Inferior parietal cortex (tissue), 1 donor: ENCODE results near the gene CLIP3.
A peak's percentile ranks its signal among the peaks of the same experiment; 100 is the strongest.
"Not testable (repeated sequence)": the region's sequence is repeated elsewhere in the genome, so short reads cannot be mapped to it uniquely, and the experiment has no call there.

Experiments
- DNase-seq: peaks from one replicate; pipeline ENCODE4 v3.0.0-alpha.2; 2016; ENCODE audit errors: extremely low spot score

The CLIP3 gene, protein sequence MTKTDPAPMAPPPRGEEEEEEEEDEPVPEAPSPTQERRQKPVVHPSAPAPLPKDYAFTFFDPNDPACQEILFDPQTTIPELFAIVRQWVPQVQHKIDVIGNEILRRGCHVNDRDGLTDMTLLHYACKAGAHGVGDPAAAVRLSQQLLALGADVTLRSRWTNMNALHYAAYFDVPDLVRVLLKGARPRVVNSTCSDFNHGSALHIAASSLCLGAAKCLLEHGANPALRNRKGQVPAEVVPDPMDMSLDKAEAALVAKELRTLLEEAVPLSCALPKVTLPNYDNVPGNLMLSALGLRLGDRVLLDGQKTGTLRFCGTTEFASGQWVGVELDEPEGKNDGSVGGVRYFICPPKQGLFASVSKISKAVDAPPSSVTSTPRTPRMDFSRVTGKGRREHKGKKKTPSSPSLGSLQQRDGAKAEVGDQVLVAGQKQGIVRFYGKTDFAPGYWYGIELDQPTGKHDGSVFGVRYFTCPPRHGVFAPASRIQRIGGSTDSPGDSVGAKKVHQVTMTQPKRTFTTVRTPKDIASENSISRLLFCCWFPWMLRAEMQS

DNA sequence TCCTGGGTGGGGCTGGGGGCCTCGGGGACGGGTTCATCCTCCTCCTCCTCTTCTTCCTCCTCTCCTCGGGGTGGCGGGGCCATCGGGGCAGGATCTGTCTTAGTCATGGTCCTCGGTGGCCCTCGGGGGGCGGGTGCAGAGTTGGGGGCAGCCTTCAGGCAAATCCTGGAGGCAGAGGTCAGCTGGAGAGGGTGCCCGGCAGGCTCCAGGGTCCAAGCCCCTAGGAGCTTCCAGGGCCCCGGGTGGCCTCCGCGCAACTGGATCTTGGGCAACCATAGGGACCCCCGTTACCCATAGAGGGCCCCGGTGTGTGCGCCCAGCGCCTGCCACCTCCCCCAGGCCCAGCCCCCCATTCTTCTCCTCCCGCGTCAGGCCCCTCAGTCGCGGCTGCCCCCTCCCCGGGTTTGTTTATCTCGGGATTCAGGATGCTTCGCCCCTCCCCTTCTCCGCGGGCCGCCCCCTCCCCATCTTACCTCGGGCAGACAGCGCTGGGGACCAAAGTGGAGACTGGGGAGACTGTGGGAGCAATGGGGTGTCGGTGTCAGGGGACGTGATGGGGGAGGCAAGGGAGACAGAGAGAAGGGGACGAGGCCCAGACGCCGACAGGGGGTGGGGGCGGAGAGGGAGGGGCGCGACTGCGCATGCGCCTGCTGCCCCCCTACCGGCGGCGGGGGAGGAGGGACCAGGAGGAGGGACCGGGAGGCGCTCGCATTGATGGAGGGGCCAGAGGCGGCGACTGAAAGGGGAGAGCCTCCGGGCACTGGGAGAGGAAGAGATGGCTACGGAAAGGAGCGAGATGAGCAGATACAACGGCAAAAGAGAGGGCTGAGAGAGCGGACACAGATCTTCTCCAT is at the start of gene CLIP3:
Gene CLIP3 (minus strand): TSS at position 623 of the 854 bp plus-strand sequence. CDS start 516 bp downstream, at position 107.
- DNase-seq, result peak; percentile 79

DNA sequence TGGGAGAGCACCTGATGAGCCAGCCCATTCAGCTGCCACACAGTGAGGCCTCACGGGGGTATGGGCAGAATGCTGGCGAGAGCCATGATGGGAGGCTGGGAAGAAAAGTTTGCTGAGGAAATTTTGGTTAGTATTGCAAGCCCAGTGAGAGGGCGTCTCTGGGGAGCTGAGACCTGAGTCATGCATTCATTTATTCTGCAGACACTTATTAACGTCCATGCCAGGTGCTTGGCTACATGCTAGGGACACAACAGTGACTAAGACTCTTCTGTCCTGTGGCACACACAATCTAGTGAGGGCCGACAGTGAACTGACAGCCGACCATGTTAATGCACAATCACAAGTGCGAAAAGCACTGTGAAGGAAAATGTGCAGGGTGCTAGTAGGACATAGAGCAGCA is 49.2 kb upstream of the CLIP3 start:
- DNase-seq, result no peak

DNA sequence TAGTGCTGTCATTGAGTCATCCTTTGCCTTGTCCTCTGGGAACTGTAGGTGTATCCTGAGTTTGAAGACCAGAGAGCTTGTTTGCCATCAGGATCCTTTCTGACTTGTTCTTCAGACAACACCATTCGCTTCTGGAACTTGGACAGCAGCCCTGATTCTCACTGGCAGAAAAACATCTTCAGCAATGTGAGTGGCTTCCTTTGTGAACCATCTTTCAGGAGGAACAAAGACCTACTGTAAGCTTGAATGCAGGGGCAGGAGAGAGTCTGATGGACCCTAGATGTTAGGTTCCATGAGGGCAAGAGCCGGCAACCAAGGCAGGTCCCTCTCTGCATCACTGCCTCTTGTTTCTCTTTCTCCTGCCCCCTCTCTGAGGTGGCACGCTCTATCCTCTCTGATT is 48.7 kb upstream of the CLIP3 start:
- DNase-seq, result peak; percentile 83

DNA sequence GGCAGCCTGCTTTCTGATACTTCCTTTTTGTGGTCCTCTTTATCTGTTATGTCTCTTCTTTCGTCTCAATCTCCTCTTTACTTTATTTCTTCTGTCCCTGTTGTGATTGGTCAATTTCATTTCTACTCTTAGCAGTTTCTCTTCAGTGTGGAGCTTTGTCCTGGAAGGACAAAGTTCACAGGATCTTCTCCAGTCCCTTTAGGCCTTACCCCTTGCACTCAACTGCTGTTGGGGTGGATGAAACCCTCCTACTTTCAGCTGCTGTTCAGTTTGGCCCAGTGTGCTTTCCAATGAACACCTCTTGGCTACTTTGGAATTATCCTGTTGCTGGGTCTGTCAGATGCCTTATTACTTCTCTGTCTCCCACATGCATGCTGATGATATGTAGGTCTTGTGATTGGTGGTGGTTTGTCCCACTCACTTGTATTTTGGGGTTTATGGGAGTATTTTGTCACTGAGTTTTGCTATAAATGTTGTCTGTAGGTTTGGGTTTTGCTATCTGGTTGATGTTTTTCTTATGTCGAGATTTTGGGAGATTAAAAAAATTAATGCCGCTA is 46.8 kb upstream of the CLIP3 start:
- no peak for DNase-seq

DNA sequence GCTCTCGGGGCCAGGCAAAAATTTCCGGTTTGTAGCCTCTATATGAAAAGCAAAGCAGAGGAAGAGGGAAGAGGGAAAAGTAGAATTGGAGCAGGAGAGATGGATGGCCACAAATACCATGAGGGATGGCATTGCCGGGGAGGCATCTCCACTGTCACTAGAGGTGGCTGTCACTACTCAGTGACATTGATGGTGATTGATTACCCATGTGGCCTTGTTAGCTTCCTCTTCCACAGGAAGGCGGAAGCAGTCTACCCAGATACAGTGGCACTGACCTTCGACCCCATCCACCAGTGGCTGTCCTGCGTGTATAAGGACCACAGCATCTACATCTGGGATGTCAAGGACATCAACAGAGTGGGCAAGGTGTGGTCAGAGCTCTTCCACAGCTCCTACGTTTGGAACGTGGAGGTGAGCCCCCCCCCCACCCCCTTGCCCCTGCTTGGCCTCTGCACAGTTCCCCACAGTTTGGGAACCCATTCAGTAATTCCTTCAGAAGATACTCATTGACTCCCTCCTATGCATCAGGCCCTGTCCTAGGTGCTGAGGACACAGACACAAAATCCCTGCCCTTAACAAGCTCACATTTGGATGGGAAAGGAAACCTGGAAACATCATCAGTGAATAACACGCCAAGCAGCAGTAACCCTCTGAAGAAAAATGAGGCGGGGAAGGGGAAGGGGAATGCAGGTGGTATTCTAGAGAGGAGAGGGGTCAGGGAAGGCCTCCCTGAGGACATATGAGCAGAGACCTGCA is 40.6 kb upstream of the CLIP3 start:
- no peak for DNase-seq

DNA sequence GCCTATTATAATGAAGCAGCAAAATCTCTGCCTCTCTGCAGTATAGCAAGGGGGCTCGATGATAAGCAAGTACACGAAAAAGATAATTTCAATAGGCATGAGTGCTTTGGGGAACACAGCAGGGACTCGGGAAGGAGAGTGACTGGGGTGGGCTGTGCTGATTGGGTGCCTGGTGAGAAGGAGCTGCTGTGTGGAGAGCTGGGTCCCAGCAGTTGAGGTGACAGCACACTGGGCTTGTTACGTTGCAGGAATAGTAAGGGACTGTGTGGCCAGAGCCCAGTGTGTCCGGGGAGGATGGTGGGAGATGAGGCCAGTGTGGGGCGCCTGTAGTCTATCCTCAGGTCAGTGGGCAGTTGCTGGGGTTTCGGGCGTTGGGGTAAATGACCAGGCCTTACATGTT is 39.4 kb upstream of the CLIP3 start:
- no peak for DNase-seq

DNA sequence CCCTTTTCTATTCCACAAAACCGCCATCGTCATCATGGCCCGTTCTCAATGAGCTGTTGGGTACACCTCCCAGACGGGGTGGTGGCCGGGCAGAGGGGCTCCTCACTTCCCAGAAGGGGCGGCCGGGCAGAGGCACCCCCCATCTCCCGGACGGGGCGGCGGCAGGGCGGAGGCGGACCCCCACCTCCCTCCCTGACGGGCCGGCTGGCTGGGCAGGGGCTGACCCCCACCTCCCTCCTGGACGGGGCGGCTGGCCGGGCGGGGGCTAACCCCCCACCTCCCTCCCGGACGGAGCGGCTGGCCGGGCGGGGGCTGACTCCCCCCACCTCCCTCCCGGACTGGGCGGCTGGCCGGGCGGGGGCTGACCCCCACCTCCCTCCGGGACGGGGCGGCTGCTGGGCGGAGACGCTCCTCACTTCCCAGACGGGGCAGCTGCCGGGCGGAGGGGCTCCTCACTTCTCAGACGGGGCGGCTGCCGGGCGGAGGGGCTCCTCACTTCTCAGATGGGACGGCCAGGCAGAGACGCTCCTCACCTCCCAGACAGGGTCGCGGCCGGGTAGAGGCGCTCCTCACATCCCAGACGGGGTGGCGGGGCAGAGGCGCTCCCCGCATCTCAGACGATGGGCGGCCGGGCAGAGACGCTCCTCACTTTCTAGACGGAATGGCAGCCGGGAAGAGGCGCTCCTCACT is 36.3 kb upstream of the CLIP3 start:
- DNase-seq, result not testable (repeated sequence)

DNA sequence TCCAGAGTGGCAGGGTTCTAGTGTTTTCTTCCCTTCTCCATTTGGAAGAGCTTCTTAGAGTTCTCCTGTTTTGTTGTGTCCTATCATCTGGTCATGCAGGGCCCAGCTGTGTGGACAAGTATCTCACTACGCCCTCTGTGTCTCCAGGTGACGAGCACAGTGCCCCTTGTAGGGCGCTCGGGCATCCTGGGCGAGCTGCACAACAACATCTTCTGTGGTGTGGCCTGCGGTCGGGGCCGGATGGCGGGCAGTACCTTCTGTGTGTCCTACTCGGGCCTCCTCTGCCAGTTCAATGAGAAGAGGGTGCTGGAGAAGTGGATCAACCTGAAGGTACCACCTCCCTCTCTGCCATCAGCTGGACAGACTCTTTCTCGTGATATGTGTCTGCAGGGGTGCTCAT is 35.0 kb upstream of the CLIP3 start:
- no peak for DNase-seq

DNA sequence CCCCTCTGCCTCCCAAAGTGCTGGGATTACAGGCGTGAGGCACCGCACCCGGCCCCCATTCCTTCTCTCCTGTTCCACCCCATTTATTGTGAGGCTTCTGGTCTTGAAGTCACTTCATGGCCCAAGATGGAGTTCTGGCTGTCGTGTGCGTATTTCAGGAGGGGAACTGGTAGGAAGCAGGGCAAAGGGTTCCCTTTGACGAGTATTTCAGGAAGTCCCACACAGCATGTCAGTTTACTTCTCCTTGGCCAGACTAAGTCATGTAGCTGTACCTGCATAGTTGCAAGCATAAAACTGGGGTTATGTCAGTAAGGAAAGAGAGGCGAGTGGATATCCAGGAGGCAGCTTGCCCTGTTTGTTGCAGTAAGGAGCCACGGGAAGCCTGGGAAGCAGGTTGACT is 32.2 kb upstream of the CLIP3 start:
- DNase-seq, result no peak

DNA sequence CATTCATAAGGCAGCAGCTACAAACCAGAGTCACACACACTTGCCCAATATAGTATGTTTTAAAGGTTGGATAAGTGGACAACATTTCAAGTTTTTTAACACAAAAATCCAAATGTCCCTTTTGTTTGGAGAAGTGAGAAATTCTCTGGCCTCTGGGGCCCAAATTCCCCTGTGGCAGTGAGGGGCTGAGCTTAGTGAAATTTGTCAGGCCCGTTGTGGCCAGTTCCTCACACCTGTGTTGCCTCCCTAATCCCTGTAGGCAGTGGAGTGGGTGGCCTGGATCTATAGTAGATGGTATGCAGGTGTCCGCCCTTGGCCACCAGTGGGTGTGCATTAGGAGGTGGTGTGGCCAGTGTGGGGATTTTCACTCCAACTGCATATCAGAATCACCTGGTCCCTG is 28.7 kb upstream of the CLIP3 start:
- no peak for DNase-seq

DNA sequence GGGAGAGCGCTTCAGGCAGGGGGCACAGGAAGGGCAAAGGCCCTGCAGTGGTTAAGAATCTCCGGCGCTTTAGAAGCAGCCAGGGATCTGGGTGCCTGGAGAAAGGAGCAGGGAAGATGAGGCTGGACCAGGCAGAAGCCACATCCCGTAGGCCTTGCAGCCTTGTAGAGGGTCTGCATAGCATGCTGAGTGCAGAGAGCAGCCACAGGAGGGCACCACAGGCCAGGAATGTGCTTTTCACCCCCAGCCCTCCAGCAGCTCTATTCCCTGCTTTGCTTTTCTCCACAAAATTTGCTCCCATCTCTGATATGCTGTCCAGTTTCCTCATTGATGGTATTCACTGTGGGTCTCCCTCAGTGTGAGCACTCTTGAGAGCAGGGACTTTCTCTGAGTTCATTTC is 27.8 kb upstream of the CLIP3 start:
- peak; percentile 72 for DNase-seq

DNA sequence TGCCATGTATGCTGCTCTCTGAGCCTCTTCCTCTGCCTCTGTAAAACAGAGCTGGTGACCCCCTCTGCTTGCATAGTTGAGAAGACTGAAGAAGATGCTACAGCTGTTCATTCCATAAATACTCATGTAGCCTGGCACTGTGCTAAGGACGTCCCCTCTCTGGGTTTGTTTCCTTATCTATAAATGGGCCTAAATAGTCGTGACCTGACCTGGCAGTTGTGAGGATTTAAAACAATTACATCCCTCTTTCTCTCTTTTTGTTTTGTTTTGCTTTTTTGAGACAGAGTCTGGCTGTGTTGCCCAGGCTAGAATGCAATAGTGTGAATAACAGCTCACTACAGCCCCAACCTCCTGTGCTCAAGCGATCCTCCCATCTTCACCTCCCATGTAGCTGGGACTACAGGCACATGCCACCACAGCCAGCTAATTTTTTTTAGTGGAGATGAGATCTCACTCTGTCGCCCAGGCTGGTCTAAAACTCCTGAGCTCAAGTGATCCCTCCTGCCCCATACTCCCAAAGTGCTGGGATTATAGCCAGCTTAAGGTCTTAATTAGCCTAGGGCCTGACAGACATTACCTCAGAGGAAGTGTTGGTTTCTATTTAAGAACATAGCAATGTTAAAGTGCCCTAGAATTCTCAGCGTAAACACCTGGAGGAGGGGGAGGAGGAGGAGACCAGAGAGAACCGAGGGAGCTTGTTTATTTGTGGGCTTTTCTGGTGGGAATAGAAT is 26.7 kb upstream of the CLIP3 start:
- DNase-seq, result no peak

DNA sequence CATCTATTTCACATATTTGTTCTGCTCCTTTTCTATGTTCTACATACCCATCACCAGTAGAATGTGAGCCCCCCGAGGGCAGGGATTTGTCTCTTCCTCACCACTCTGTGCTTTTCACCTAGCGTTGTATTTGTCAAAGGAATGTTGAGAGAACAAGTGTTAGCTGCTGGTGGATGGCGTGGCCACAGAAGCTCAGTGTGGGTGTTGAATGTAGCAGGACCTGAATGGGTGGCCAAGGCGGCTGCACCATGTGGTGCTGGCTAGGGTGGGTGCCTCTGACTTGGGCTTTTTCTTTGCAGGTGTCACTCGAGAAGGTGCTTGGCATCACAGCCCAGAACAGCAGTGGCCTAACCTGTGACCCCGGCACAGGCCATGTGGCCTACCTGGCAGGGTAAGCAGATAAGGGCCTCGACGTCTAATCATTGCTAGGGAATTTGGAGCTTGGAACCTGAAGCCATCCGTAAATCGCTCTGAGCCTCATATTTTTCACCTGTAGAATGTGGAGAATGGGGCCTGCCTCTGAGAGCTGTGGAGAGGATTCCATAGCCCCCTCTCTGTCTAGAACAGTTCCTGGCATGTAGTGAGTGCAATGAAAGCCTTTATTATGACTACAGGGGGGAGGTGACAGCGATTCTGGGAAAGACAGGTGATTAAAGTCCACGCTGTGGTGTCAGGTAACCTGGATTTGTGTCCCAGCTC is 26.0 kb upstream of the CLIP3 start:
- no peak for DNase-seq

DNA sequence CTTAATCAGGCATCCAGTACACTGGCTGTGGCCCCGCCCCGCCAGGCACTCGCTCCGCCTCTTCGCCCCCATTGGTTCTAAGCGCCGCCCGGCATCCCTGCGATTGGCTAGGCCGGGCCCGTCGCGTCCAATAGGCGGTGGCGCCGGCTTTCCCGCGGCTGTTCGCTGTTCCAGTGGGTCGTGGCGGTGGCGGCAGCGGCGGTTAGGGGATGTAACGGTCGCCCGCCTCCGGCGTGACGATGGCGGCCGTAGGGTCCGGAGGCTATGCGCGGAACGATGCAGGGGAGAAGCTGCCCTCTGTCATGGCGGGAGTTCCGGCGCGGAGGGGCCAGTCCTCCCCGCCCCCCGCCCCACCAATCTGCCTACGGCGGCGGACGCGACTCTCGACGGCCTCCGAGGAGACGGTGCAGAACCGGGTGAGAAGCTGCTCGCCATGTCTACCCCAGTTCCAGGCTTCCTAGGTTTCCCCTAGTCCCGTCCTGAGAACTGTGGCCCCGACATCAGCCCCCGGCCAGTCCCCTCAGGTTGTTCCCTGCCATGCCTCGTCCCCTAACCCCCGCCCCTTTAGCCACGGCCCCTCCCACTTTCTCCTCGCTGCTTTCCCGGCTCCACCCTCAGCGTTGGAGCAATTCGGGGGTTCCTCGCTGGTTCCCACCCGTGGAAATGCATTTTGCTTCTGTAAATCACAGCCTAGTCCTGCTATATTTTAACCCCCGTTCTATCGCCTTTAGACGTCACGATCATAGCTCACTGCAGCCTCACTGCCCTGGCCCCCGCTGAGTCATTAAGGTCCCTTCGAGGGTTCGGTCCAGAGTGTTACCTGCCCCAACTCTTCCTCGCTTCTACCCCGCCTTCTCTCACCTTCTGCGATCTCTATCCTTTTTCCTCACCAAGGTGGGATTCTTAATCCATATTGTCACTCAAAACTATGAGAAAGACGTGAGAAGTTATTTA is 22.3 kb upstream of the CLIP3 start, which contains the start of gene WDR62:
Gene WDR62 (plus strand): TSS at position 165 of the 954 bp plus-strand sequence. CDS start 75 bp downstream, at position 240.
- no peak for DNase-seq

DNA sequence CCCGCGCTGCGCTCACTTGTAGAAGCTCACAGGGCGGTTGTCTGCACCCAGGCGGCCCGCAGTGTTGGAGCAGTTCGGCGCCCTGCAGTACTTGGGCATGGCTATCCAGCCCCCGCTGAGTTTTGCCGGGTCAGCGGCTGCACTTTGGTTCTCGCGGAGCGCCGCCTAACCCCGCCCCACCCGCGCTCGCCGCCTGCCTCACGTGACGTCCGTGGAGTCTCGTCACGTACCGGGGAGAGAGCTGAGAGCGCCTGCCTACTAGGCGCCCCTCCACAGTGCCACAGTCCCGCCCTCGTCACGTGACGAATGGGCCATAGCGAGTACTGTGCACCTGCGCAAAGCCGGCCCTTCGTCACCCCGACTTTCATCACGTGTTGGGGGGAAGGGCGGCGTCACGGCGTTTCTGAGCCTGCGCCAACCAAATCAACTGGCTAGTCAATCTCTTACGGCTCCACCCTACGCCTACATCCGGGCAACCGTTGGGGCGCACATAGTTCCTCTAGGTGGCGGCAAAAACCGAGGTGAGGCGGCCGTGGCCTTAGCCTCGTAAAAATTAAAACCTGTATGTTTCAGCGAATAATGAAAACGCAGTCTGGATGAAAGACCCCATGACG is 21.6 kb upstream of the CLIP3 start, which contains the start of gene THAP8:
Gene THAP8 (minus strand): TSS at position 167 of the 614 bp plus-strand sequence. CDS start 68 bp downstream, at position 99.
- peak; percentile 99 for DNase-seq

DNA sequence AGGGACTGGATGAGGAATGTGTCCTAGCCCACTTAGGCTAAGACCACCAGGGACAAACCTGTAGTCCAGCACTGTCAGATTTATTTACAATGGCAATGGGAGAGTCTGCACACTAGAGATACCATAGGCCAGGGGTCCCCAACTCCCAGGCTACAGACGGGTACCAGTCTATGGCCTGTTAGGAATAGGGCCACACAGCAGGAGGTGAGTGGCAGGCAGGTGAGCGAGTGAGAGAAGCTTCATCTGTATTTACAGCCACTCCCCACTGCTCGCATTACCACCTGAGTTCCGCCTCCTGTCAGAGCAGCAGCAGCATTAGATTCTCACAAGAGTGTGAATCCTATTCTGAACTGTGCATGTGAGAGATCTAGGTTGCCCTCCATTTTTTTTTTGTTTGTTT is 19.0 kb upstream of the CLIP3 start:
- DNase-seq, result no peak

DNA sequence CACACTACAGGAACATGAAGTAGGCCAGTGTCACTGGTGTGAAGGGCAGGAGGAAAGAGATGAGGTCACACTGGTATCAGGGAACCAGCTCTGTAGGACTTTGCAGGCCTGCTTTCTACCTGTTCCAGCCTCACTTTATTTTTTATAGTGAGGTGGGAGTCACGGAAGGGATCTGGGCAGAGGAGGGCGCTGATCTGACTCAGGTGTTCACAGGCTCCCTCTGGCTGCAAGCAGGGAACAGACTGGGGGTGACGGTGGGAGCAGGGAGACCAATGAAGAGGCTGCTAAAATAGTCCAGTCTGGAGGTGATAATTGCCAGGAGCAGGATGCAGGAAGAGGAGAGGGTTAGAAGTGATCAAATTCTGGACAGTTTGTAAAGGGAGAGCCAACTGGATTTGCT is 18.6 kb upstream of the CLIP3 start:
- no peak for DNase-seq
